ENCODE results near the gene D2HGDH. TPM values are rescaled to one million over a fixed set of nuclear protein-coding genes. Genes with fewer than 3 reads are reported as not detected.

D2HGDH gene
- total and polyA plus RNA-seq, 8 donors, result 32.8 to 53.3 (median 39.7) TPM

DNA sequence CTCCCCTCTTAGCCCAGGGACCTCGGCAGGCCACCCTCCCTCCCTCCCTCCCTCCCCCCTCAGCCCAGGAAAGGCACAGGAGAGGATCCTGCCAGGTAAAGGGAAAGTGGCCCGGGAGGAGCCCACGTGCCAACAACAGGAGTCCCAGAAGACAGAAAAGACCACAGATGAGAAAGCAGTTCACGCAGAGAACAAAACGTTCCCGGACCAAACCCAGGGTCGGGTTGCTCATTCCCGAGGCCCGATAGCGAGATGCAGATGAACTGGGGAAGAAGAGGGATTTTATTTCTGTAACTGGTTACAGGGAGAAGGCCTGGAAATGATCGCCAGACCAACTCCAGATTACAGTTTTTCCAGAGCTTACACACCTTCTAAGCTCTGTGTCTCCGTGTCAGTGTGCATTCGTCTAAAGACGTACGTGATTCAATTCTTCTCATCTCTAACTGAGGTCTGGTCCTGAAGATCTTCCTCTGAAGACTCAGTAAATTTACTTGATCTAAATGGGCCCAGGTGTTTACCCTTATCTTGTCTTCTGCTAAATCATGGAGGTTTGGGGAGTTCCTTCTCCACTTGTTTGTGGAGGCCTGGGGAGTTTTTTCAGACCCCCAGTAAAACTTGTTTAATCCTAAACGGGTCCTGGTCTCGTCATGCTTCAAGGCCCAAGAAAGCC, 73.8 kb downstream of the D2HGDH start:
- ATAC-seq, result no peak
- Histone ChIP-seq H3K27ac (no peak overlapping the region), H3K4me3 (no peak overlapping the region), H3K36me3 (no peaks in the 10 kb centered on the region), H3K9me3 (no peaks in the 10 kb centered on the region), H3K27me3 (peaks cover 16 to 47% of the 10 kb centered on the region in 2 donors), H3K4me1 (peaks cover 0 to 17% of the 10 kb centered on the region in 2 donors)
- no peak for TF ChIP-seq CTCF (IDR thresholded peaks at IDR 0.05)
- DNase-seq, result no peak
- intact Hi-C loops (cut with DNase I), result no loop called here

DNA sequence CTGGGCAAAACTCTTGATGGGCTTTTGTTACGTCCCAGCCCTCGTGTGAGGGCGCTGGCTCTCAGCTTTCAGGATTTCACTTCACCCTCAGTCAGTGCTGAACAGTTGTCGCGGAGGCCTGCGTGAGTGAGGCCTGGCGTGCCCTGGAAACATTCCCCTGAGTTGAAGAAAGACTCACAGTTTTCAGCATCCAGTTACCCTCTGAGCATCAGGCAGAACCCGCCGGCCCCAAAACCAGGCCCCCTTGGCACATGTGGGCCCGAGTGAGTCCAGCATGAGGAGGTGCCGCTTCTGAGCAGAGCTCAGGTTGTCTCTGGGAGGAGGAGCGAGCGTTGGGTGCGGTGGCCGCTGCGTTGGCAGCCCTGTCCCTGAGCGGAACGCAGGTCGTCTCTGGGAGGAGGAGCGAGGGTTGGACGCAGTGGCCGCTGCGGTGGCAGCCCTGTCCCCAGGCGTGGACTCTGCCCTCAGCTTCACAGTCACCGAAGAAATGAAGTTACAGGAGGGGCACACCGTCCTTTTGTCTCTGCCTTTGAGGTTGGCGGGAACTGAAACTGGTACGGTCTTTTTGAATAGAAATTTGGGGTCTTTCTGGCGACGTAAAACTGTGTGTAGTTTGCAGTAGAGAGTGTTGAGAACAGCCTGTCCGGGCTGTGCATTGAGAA, 74.4 kb downstream of the D2HGDH start, which contains the start of gene NEU4:
Gene NEU4 (plus strand): TSS at position 473 of the 662 bp plus-strand sequence. CDS start 5,292 bp downstream, outside the sequence.
- DNase-seq (peak in 1 of 4 donors; percentile 24), ATAC-seq (no peak)
- Histone ChIP-seq H3K4me1 (peaks cover 0 to 17% of the 10 kb centered on the region in 2 donors), H3K36me3 (no peaks in the 10 kb centered on the region), H3K9me3 (no peaks in the 10 kb centered on the region), H3K27me3 (peaks cover 10 to 41% of the 10 kb centered on the region in 2 donors), H3K4me3 (no peak within 1 kb of the TSS), H3K27ac (no peak within 1 kb of the TSS)
- intact Hi-C loops (cut with DNase I), result no loop called here
- TF ChIP-seq CTCF (IDR thresholded peaks at IDR 0.05), result no peak

- intact Hi-C loops (cut with DNase I), result no loop called here
- ATAC-seq, result no peak
Measured at GRCh38 chr2:241809383-241810306, 75.2 kb downstream of the D2HGDH start.

GRCh38 chr2:241810307-241811200, 76.1 kb downstream of the D2HGDH start:
- TF ChIP-seq CTCF (IDR thresholded peaks at IDR 0.05), result no peak
- H3K27ac ChIP-seq, result no peak overlapping the region
- no peaks in the 10 kb centered on the region for H3K9me3 ChIP-seq
- ATAC-seq (no peak), DNase-seq (peak in 1 of 4 donors; percentile 78)
- intact Hi-C loops (cut with DNase I), result no loop called here
- H3K4me1 ChIP-seq, result peaks cover 0 to 6% of the 10 kb centered on the region in 2 donors
- H3K36me3 ChIP-seq, result no peaks in the 10 kb centered on the region
- H3K4me3 ChIP-seq, result no peak overlapping the region
- peaks cover 0 to 44% of the 10 kb centered on the region in 2 donors for H3K27me3 ChIP-seq

More at GRCh38 chr2:241809383-241810306, 75.2 kb downstream of the D2HGDH start:
- Histone ChIP-seq H3K9me3 (no peaks in the 10 kb centered on the region), H3K4me1 (peaks cover 0 to 9% of the 10 kb centered on the region in 2 donors), H3K27me3 (peaks cover 2 to 41% of the 10 kb centered on the region in 2 donors), H3K36me3 (no peaks in the 10 kb centered on the region), H3K27ac (no peak overlapping the region), H3K4me3 (no peak overlapping the region)
- DNase-seq, result peak in 1 of 4 donors; percentile 26
- TF ChIP-seq CTCF (IDR thresholded peaks at IDR 0.05), result no peak
